Tibial nerve (tissue), 4 donors: Measurements from ENCODE around the gene BRME1.

Source experiments
- CTCF ChIP-seq, 5 experiments: fragments of 200-600 bp in 3 of 5; fragments of 450-650 bp in 2 of 5; sonication (generic) in 3 of 5; IDR thresholded peaks; one replicate each; pipeline ENCODE4 v1.5.1; 2016 to 2019; ENCODE audit warnings: antibody characterized with exemption in 5 of 5, mild to moderate bottlenecking in 3 of 5, moderate library complexity in 2 of 5
- EP300 ChIP-seq, 2 donors: sonication (generic); formaldehyde crosslinking; IDR thresholded peaks; one replicate each; pipeline ENCODE4 v1.6.1; 2017; ENCODE audit warnings: antibody characterized with exemption in 2 of 2, mild to moderate bottlenecking in 1 of 2

DNA sequence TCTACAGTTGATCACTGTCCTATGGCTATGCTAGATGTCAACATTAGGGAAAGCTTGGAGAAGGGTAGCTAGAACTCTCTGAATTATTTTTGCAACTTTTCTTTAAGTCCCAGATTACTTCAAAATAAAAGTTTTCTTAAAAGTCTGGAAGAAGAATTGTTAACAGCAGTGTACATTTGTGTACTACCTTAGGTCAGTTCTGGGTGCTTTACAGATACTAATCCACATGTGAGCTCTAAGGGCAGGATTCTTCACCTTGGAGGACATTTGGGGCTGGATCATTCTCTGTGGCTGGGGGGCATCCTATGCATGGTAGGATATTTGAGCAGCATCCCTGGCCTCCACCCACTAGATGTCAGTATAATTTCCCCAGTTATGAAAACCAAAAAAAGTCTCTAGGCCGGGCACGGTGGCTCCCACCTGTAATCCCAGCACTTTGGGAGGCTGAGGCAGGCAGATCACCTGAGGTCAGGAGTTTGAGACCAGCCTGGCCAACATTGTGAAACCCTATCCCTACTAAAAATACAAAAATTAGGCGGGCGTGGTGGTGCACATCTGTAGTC, 2.8 kb downstream of the BRME1 start:
- TF ChIP-seq CTCF (IDR thresholded peaks at IDR 0.05) (peak in 1 of 5 experiments; percentile 28), EP300 (IDR thresholded peaks at IDR 0.05) (no peak)
